KG1 (cell line): ENCODE data around the gene FAM237B.
"Not testable (repeated sequence)": the region's sequence is repeated elsewhere in the genome, so short reads cannot be mapped to it uniquely, and the experiment has no call there.

Source experiments
- DNase-seq: peaks from one replicate; lab custom pipeline; 2025; lab: John Stamatoyannopoulos, UW

FAM237B gene

GRCh38 chr7:90320801-90321494 is at the start of gene FAM237B:
FAM237B (minus strand) TSS chr7:90321304; CDS start chr7:90319748, 1,556 bp downstream.
- no peak for DNase-seq

GRCh38 chr7:90351987-90352386 is 30.9 kb upstream of the FAM237B start:
- no peak for DNase-seq

GRCh38 chr7:90350032-90350431 is 28.9 kb upstream of the FAM237B start:
- DNase-seq = not testable (repeated sequence)

- DNase-seq = no peak
Observed at GRCh38 chr7:90349305-90349704, 28.2 kb upstream of the FAM237B start.

GRCh38 chr7:90347759-90348158 is 26.7 kb upstream of the FAM237B start:
- DNase-seq = no peak

- peak; percentile 97 for DNase-seq
Observed at GRCh38 chr7:90346336-90347125, 25.4 kb upstream of the FAM237B start, which contains the start of gene GTPBP10. GTPBP10 (plus strand) TSS chr7:90346716; CDS start chr7:90346742, 26 bp downstream.

- DNase-seq = peak; percentile 66
Observed at GRCh38 chr7:90345595-90346335, 24.7 kb upstream of the FAM237B start.

GRCh38 chr7:90345016-90345415 is 23.9 kb upstream of the FAM237B start:
- no peak for DNase-seq

- DNase-seq = no peak
Observed at GRCh38 chr7:90337106-90337505, 16.0 kb upstream of the FAM237B start.

GRCh38 chr7:90334926-90335325 is 13.8 kb upstream of the FAM237B start:
- DNase-seq = not testable (repeated sequence)

- DNase-seq = no peak
Observed at GRCh38 chr7:90334193-90334843, 13.2 kb upstream of the FAM237B start.

- DNase-seq = no peak
Observed at GRCh38 chr7:90326500-90326899, 5.4 kb upstream of the FAM237B start.

GRCh38 chr7:90322837-90323236 is 1.7 kb upstream of the FAM237B start:
- no peak for DNase-seq

- no peak for DNase-seq
Observed at GRCh38 chr7:90320418-90320800, 695 bp downstream of the FAM237B start.

- DNase-seq = no peak
Observed at GRCh38 chr7:90320014-90320413, 1.1 kb downstream of the FAM237B start.

GRCh38 chr7:90313907-90314306 is 7.2 kb downstream of the FAM237B start:
- no peak for DNase-seq

- no peak for DNase-seq
Observed at GRCh38 chr7:90312745-90313144, 8.4 kb downstream of the FAM237B start.

- DNase-seq = no peak
Observed at GRCh38 chr7:90311175-90311574, 9.9 kb downstream of the FAM237B start.

- DNase-seq = no peak
Observed at GRCh38 chr7:90309872-90310271, 11.2 kb downstream of the FAM237B start.

GRCh38 chr7:90303241-90303640 is 17.9 kb downstream of the FAM237B start:
- DNase-seq = no peak

- DNase-seq = no peak
Observed at GRCh38 chr7:90298145-90299038, 22.7 kb downstream of the FAM237B start.
